AG10803 (cell line): ENCODE measurements around the gene CALY.

Experiments
- DNase-seq: peaks from one replicate; pipeline ENCODE4 v3.0.0; 2010; ENCODE audit warnings: low read depth
- H3K4me3 ChIP-seq: 2 replicates; pipeline ENCODE4 v1.5.1; 2011; ENCODE audit warnings: mild to moderate bottlenecking, low read length, control low read depth
- TF ChIP-seq, protein P1 (sequence below): conservative IDR thresholded peaks from 2 replicates; pipeline ENCODE4 v1.5.1; 2011; ENCODE audit warnings: mild to moderate bottlenecking, low read length, control low read depth, inconsistent platforms

The CALY gene

DNA sequence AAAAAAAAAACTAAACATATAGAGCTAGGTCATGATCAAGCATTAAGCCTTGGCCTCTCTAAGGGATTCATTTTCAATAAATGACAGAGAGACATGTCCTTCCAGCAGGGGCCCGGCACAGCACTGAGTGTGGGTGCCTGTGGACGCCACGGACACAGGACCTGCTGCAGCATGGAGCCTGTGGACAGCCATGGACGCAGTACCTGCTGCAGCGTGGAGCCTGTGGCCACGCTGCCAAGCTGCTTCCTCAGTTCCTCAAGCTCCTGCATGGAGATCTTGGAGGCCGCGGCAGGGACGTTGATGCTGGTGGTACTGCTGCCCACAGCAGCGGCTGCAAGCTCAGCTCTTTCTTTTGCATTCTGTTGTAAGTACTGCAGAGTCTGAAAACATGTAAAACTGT is 37.5 kb downstream of the CALY start:
- TF ChIP-seq, protein P1, sequence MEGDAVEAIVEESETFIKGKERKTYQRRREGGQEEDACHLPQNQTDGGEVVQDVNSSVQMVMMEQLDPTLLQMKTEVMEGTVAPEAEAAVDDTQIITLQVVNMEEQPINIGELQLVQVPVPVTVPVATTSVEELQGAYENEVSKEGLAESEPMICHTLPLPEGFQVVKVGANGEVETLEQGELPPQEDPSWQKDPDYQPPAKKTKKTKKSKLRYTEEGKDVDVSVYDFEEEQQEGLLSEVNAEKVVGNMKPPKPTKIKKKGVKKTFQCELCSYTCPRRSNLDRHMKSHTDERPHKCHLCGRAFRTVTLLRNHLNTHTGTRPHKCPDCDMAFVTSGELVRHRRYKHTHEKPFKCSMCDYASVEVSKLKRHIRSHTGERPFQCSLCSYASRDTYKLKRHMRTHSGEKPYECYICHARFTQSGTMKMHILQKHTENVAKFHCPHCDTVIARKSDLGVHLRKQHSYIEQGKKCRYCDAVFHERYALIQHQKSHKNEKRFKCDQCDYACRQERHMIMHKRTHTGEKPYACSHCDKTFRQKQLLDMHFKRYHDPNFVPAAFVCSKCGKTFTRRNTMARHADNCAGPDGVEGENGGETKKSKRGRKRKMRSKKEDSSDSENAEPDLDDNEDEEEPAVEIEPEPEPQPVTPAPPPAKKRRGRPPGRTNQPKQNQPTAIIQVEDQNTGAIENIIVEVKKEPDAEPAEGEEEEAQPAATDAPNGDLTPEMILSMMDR = no peak
- no peak for DNase-seq
- H3K4me3 ChIP-seq = no peak overlapping the region

DNA sequence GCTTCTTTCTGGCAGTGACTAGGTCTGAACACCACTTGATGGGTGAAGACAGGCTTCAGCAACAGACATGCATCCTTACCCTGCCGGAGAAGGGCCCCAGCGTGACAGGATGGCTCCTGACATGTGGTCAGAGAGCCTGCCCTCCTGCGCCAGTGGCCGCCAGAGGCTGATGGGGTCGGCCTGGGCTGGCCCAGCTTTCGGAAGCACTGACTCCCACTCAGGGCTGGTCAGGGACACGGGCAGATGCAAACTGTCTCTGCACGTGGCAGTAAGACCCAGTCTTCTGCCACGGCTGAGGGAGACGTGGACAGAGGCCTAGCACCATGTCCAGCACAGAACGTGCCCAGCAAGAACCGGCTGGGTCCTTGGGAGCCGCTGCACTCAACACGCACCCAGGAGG is 38.2 kb downstream of the CALY start:
- H3K4me3 ChIP-seq = no peak overlapping the region
- TF ChIP-seq, protein P1 = no peak
- DNase-seq = no peak

DNA sequence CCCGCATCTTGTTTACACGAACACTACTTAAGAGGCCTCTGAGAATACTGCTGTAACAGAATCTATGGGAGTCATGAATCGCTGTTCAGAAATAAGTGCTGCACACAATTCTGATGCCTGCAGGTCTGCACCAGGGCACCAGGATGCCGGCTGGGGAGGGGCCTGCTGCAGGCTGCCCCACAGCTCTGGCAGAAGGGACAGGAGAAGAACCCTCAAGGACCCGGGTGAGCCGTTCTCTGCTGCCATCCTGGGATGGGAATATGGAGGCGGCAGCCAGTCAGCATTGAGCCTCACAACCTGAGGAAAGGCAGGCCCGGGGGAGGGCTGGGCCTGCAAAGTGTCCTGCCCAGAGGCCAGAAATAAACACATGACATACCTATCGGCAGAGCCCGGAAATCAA is 39.2 kb downstream of the CALY start:
- TF ChIP-seq, protein P1 = no peak
- no peak overlapping the region for H3K4me3 ChIP-seq
- DNase-seq = no peak

DNA sequence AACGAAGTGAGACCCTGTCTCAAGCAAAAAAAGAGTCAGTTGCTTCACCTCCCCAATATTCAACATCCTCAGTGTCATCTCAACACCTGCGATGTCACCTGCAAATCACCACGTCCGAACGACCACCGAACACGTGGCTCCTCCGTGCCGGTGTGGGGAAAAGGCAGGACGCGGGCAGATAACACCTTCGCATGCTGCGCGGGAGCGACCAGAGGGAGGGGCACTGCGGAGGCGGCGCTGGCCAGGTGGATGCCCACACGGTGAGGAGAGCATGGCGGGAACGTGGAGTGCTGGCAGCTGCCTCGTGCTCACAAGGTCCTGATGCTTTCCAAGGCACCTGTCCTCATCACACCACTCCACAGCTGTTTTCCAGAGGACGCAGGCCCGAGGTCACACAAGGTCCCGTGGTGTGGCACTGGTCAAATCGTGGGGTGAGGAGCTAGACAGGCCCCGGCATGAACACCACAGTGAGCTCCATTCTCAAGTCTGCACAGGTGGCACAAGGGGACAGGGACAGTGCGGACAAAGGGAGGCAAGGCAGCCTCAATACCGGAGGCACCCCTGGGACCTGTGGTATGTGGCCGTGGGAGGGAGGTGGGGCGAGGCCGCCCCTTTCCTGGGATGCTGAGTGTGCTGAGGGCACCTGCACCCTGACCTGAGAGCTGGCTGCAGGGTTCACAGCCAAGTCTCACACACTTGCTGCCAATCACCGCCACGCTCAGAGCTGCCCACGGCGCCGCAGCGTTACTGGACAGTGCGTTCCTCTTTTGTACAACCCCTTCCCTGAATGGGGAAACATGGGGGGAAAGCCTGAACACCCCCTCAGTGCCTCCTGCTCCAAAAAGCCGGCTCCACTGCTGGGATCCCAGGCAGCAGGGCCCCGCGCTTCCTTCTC is 41.0 kb downstream of the CALY start:
- no peak overlapping the region for H3K4me3 ChIP-seq
- TF ChIP-seq, protein P1 = no peak
- DNase-seq = no peak

DNA sequence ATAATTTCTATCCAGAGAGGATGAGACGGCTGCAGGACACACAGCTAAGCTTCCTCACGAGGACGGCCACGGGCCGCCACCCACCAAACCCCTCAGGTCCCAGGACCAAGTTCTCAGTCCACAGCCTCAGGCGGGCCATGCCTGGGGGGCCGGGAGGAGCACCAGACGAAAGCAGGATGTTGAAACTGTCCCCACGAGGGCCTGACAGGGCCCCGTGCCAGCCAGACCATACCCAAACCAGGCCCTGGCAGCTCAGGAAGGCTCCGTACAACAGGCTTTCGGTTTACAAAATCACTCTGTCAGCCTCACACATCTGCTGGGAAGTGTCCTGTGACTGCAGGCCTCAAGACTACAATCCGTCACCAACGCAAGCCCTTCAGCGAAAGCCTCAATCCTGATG is 42.5 kb downstream of the CALY start:
- H3K4me3 ChIP-seq = no peak overlapping the region
- TF ChIP-seq, protein P1 = no peak
- DNase-seq = no peak

DNA sequence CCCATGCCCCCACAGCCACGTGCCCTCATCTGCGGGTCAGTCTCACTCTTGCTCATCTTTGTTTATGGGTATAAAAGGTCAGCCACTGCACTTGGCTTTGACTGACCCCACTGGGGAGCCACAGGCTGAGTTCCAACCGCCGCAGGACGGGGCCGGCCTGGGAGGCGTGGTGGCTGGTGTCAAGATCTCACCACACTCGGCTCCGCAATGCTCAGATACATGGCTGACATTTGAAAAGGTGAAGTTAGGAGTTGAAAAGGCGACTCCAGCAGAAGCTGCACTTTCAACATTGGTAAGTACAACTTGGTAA is 42.9 kb downstream of the CALY start:
- no peak for DNase-seq
- TF ChIP-seq, protein P1 = no peak

DNA sequence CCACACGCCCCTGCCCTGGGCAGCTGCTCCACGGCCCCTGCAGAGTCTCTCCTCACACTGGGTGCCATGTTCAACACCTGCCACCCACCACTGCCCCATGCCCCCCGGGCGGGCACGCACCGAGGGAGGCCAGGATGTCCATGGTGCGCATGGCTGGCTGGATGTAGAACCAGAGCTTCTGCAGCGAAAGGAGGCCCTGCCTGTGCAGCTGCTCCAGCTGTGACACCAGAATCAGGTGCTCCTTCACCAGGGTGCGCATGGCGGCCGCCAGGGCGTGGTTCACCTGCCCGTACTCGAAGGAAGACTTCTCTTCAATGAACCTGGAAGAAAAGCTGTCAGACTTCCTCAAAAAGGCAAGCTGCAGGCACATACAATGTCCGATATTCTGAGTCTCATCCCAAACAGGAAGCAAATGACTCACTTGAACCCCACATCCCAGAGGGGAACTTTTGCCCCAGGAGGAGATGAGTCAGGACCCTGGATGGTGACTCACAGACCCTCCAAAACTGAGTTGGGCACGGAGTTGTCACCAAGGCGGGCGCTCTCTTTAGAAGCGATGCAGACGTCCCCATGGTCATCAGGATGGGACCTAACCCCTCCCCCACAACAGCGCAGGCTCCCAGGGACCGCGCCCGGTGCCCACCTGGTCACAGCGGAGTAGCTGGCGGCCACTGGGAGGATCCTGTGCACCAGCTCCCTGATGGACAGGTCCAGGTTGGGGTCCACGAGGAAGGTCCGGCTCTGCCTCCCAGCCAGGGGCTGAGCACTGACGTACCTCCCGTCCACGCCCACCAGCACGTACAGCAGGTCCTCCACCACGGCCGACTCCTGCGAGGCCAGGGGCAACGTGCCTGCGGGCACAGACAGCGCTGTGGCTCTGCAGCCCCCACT is 43.5 kb downstream of the CALY start:
- TF ChIP-seq, protein P1 = no peak
- H3K4me3 ChIP-seq = no peak overlapping the region
- DNase-seq = peak; percentile 57

More for the DNA sequence above, 42.9 kb downstream of the CALY start:
- H3K4me3 ChIP-seq = no peak overlapping the region
